NCI-H524 (cell line): Measurements from ENCODE around the gene RNF166.

Experiments used
- DNase-seq, 2 experiments: peaks; one replicate each; lab custom pipeline; 2025; lab: John Stamatoyannopoulos, UW

The RNF166 gene

DNA sequence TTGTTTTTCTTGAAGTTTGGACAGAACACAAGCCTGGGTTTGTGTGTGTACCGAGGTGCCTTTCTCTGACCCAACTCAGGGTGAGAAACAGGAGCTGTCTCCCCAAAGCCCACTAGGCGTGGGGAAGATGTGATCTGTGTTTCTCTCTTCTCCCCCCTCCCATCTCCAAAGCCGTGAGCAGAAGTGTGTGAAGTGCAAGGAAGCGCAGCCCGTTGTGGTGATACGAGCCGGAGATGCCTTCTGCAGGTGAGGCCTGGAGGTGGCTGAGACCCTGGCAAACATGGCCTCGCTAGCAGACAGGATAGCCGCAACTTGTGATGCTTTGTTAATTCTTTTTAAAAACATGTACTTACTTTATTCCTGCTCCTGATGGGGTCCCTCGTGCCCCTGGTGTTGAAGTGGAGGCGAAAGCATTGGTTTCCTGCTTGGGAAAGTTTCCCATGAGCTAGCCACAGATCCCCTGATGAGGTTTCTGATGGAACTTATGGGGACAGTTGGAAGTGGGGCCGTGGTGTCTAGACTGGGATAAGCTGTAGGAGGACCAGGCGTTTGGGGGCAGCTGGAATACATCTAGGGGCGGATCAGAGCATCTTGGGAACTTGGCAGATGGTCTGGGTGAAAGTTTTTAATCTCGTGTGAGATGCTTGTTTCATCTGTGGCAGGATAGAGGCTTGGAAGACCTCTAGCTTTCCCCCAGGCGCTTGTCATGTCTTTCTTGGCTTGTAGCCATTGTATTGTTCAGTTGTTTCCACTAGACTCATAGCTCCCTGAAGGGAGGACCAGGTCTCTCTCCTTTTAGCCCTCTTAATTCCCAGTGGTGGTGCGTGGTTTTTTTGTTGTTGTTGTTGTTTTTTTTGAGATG is 988 bp upstream of the RNF166 start:
- peak; percentile 91 to 93 for DNase-seq

DNA sequence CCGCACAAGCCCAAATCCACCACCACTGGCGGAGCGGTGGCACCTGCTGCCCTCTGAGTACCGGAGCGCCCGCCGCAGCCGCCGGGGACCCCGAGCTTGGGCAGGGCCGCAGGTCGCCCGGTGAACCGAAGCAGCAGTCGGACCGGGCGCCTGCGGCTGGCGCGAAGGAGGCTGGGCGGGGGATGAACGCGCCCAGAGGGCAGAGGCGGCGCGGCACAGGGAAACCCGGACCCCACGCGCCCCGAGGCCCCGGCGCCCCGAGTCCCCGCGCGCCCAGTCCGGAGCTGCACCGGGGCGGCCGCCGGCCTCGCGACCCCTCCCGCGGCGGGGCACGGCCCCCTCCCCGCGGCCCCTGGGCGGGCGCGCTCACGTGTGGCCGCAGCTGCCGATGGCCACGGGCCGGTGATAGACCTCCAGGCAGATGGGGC is 393 bp downstream of the RNF166 start:
- DNase-seq: no peak

DNA sequence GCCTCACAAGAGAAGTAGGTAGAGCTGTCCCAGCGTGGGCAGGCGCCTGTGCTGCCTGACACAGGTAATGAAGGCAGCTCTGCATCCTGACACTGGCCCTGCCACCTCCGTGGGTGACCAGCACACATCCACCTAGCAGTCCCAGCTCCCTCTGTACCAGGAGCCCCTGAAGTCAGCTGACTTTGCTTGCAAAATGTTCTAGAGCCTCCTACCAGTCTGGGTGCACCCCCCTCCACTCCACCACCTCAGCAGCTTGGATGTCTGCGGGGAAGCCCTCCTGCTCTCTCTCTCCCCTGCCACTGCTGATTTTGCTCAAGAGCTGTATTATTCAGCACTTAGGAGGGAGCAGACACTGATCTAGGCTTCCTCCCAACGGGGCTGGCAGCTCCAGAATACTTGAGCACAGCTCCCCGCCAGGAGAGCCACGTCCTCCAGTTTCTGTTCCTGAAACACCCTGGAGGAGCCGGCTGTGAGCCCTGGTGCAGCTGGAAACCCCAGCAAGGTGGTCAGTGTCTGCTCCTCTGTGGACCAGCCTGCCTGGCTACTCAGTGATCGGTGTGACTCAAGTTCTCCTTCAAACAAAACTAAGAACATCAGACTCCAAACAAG is 1.0 kb downstream of the RNF166 start:
- DNase-seq: no peak

DNA sequence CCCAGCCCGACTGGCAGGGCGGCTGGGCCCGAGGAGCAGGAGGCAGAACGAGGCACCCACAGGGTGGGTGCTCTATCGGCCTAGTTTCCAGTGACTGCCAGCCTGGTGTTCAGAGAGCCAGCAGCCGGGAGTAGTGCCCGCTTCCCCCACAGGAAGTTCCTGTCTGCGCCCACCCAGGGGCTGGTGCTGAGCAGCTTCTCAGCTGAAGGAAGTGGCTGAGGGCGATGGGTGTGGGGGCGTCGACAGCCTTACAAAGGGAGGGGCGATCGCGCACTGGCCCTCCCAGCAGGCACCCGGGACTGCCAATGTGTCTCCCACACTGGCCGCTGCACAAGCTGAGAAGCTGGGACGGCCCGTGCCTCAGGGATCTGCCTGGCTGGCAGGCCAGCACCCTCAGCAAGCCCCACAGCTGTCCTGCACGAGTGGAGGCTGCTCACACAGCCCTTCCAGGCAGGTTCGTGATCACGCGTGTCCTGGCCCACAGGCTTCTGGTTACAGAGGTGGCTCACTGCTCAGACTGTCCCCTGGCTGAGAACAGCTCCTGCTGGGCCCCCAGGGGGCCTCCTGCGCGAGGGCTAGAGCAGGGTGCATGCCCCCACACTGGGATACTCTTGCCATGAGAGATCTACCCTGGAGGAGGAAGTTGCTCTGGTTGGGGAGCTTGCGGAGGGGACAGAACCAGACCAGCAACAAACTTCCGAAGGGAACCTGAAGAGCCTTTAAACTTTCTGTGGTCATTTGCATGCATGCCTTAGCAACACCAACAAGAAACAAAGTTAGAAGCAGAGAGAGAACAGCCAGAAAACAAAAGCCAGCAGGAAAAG is 2.5 kb downstream of the RNF166 start:
- DNase-seq: no peak

DNA sequence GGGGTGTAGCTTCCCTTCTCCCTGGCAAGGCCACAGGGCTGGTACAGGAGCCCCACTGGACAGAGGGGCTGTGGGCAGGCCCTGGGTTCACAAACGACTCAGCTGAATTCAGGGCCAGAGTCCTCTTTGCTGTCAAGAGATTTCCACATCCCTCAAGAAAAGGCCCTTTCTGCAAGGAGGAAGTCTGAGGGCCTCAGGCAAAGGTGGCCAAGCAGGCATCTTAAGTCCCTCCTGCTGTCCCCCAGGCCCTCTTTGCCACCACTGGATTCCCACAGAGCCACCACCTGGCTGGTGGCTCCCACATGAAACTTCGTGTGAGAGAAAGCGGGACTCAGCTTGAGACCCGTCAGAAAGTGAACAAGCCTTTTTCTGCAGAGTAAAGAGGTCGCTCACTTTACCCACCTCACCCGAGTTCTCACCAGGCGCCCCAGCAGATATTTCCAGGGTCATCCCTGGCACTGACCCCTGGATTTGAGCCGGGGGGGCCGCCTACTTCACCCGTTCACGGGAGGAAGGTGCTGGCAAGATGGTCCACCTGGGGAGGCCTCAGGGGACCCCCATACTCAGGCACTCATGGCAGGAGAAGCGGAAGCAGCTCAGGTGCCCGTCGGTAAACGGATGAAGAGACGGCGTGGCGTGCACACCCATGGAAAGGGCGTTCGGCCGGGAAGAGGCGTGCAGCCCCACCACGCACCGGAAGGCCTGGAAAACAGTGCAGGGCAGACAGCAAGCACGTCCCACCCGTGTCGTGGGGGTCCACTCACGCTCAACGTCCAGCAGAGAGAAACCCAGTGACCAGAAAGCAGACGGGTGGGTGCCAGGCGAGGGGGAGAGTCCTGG is 3.6 kb downstream of the RNF166 start:
- no peak for DNase-seq

DNA sequence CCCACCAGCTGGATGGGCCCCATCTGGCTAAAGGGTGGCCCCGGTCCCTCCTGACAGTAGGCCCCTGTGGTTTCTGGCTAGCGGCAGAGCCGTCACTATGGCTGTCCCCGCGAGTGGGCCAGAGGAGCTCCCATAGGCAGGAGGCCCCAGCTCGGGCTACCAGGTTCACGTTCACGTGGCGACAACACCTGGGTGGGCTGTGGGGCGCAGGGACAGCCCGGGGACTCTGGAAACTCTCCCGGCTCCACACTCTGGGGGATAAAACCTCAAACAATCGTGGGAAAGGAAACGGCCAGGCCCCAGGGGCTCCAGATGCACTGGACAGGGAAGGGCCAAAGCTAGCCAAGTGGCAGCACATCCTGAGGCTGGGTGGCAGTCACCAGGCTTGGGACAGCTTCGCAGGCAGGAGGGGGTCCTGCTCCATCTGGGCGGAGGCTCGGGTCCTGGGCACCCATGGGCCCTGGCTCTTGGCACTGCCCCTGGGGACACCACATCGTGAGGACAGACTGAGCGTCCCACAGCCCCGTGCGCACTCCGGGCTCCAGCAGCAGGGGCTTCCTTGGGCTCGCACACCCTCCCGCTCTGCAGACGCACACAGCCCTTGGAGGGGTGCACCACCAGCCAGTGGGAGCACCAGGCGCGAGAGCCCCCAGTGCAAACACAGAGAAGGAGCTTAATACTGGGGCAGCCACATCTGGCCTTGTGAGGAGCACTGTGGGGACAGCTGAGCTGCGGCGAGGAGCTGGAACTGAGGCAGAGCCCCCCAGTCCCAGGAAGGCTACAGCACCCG is 4.4 kb downstream of the RNF166 start:
- no peak for DNase-seq

DNA sequence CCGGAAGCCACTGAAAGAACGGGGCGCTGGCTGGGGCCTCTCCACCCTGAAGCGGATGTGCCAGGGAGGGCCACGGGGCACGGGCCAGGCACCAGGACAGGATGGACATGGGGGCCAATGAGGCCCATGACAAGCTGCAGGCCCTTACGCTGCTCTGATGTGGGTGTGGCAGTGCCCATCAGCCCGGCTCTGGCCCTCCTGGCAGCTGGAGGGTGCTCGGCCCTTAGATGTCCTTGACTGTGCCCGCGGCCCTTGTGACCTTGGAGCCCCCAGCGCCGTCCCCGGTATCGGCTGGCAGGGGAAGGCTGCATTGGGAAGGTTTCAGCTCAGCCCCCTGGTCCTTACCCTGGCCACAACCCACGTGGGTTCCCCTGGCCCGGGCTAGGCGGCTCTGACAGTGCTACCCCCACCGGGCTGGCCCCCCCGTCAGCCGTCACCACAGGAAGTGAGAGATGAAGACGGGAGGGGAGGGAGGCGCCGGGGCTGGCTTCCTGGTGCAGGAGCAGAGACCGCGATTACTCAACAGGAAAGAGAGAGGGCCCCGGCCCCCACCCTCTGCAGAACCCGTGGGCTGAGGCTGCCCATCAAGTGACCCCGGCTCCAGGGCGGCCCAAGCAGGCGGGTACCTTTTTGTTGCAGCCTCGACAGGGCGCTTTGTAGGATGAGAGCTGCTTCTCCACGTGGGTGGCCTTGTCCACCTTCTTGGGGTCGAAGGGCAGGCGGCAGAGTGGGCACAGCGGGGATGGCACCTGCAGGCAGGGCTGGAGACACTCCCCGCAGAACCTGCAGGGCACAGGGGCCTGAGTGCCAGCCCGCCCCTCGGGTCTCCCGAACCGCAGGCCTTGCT is 5.3 kb downstream of the RNF166 start:
- no peak for DNase-seq

DNA sequence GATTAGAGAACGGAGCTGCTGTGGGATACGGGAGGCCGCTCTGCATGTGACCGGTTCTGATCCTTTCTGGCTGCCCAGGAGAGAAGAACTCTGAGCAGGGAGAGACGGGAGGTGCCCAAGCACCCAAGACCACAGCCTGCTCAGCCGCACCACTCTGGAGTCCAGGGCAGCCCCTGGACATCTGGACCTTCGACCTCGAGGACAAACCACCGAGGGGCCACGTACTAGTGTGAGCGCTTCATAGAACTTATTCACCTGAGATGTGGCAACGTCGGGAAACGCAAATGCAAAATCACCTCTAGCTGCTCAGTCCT is 5.9 kb downstream of the RNF166 start:
- DNase-seq: no peak

DNA sequence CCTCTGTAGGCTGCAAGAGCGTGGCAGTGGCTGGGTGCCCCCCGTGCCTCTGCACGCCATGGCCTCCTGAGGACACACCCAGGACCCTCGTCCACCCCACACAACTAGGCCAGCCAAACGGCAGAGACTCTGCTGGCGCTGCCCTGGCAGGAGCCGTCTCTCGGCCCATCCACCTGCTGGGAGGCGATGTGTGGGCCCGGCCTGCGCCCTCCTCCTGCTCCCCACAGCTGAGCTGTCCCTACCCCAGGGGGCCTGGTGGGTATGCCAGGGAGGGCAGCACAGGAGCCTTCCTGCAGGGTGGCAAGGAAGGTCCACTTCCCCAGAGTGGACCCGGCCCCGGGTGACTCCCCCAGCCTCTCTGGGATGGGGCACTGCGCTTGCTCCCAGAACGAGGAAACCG is 7.0 kb downstream of the RNF166 start:
- DNase-seq: no peak

DNA sequence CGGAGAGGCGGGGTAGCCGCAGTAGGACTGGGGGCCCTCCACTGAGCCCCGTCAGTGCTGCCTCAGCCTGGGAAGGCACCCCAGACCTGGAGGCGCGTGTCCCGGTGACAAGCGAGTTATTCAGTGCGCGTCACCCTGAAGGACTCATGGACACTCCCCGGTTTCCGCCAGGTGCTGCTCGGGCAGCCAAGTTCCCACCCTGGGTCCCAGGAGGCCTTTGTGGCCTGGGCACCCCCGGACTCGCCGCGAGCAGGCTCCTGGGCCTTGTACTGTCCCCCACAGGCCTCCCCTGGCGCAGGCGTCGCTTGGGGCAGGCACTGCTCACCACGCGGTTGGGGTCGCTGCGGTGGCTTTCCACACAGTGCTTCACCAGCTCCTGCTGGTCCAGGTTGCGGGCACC is 7.6 kb downstream of the RNF166 start:
- no peak for DNase-seq

DNA sequence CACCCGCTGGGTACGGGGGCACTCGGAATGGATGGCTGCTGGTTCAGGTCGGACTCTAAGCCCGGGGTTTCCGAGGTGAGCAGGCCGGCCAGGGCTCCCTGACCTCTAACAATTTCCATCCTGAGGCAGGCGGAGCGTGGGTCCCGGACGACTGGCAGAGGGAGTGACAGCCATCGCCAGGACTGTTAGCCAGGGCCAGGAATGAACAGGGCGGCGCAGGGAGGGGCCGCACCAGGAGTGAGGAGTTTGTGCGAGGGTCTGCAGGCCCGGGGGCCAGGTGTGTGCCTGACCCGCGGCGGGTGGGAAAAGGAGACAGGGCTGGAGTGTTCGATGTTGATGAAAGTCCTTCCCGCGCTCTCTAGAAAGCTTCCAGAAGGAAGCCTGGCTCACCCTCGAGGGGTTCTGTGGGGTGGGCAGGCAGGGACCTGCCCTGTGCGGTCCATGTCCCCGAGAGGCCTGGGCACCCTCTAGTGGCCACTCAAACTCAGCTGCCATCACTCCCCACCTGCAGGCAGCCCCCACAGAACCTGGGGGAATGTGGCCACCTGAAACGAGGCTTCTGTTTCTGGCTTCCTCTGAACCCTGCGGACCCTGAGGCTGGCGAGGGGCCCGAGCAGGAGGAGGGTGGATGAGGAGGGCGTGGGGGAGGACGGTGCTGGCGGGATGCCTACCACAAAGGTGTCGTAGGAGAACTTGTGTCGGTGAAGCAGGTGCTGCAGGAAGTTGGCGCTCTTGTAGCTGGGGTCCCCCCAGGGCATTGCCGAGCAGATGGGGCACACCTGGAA is 8.2 kb downstream of the RNF166 start:
- DNase-seq: no peak

DNA sequence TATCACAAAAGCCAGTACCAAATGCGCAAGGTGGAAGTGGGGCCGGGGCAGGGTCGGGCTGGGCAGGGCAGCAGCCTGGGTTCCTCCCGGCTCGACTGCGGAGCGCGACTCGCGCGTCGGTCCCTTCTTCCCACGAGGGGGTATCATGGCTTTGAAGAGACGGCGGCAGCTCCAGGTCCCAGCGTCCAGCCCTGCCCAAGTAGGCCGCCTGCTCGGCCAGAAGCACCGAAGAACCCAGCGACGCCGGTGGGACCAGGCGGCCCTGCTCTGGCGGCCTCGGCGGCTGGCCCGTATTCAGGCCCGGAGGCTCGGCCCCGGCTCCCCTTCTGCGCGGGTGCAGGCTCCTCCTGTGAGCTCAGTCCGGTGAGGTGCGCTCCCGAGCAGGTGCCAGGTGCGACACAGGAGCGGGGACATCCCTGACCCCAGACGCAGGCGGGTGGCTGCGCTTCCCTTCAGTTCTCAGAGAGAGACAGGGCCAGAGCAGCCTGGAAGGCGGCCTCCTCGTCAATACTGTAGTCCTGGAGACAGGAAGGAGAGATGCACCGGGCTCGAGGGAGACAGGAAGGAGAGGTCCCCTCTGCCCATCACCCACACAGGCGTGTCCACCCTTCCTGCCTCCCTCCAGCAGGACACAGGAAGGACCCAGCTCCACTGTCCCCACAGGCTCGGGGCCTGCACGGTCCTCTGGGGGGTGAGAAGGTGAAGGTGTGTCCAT is 8.9 kb downstream of the RNF166 start:
- no peak for DNase-seq

DNA sequence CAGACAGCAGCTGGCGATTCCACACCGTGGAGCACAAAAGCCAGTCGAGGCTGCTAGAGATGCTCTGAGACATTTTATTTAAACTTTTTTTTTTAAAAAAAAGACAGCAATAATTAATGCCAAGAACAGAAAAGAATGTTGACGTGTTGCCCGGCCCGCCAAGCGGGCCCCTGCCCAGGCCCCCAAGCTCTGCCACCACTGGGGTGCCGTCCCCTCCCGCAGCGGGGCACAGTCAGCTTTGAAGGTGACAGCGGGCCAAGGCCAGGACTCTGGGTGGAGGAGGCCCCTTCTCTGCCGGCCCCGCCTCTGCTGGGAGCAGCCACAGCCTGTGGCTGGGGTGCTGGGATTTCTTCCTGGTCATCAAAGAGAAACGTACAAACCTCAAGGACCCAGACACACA is 9.8 kb downstream of the RNF166 start:
- no peak for DNase-seq

DNA sequence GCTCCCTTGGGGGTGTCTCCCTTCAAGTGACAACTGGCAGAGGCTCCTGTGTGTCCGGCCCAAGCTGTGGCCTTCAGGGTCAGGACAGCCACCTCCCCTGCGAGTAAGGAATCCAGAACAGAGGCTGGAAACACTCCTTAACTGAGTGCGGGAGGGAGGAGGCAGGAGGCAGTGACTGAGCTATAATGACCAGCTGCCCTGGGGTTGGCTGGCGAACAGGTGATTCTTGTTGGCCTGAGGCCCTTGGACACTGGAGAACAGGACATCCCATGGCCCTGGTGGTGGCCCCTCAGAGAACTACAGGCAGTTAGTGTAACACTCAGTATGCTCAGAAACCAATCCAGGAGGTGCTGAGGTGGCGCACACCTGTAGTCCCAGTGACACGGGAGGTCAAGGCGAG is 10.5 kb downstream of the RNF166 start:
- no peak for DNase-seq

DNA sequence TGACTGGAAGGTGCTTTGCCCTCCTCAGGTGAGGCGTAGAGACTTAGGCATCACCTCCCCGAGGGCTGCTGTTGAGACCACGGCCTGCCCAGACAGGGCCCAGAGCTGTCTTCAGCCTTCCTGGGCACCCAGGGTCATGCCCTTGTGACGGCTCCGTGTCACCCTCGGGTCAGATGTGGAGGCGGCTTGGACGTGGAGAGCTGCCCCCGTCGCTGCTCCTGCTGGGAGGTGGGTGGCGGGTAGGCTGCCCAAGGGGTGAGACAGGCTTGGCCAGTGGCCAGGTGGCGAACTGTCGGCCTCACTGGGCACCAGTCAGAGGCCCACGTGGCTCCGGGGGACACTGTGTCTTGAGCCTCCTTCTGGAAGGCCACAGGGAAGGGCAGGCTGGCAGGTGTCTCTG is 11.0 kb downstream of the RNF166 start:
- DNase-seq: no peak

DNA sequence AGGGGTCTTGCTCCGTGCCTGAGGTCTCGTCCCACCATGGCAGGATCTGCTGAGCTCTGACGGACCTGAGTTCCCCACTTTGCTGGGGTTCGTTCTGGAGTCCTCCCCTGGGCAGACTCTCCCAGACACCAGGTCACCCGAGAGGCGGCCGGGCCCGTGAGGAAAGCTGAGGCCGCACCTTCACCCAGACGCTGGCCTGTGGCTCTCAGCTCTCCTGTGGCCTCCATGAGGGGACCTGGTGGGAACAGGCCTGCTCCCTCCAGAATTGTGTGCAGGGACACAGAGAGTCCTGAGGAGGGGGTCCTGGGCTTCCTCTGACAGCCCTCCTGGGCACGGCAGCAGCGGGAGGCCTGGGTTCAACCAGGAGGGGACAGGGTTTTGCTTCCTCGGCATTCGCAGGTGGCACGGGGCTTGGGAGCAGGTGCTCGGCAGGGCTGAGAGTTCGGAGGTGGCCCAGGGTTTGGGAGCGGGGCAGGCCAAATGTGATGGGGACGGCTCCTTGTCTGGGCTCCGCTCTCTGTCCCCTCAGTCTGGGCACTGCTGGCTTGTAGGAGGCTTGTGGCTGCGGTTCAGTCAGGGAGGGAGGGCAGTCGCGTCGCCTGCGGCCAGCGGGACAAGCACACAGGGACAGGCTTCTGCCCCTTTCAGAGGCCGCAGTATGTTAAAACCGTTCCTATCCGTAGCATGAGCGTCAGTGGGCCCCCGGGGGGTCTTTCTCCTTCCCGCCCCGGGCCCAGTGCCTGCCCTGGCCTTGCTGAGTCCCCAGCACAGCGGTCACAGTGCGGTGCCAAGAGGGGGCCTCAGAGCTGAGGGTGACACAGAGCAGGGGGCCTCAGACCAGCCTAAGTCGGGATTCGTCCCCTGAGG is 11.8 kb downstream of the RNF166 start:
- DNase-seq: no peak

DNA sequence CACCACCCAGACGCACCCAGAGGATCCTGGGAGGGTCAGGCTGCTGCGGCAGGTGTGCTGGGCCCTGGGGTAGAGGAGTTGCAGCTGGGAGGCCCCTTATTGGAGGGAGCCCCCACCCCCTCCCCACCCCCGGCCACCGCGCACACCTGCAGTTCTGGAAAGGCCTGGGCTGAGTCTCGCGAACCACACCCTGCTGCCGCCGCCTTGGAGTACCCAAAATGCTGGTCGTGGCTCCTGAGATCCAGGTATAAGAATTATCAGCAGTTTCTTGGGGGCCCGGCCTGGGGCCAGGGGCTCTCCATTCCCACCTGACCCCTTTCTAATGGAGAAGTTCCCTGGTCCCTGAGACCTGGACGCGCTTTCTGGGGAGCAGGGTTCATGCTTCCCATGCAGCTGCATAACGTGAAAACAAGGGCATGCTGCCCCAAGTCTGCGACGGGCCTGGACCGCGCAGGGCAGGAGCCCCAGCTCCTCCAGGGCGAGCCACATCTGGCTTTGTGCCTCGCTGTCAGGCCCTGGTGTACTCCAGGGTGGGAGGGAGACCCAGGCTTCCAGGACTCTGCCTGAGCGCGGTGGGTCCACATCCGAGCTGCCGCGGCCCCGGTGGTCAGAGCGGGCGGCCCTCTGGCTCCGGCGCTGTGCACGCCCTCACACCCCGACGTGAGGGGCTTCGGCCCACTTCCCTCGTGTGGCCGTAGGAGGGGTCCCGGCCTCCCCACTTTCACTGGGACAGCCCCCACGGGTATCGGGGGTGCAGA is 12.6 kb downstream of the RNF166 start:
- DNase-seq: no peak
